Measurements from ENCODE around the gene CCR4. TPM values are rescaled to one million over a fixed set of nuclear protein-coding genes. Genes with fewer than 3 reads are reported as not detected.
"Not testable (repeated sequence)": the region's sequence is repeated elsewhere in the genome, so short reads cannot be mapped to it uniquely, and the experiment has no call there.

Gene CCR4
- polyA plus RNA-seq (2013, experiment 1 of 2): 0.01 TPM
- polyA plus RNA-seq (2013, experiment 2 of 2): 0.04 TPM

DNA sequence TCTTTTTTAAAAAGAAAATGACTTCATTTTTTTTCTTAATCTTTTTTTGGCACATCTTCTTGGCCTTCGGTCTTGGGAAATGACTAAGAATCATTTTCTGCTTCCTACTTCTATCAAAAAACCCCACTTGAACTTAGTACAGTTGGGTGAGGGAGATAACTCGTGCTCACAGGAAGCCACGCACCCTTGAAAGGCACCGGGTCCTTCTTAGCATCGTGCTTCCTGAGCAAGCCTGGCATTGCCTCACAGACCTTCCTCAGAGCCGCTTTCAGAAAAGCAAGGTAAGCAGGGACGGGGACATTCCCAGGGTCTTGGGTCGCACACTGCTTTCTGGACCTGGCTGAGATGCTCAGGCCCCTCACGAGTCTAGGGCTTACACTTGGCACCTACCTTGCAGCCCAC is at the start of gene CCR4:
Gene CCR4, plus strand, starts transcription at position 235 of the 402 bp plus-strand sequence. CDS start 1,779 bp downstream, outside the sequence.
- Histone ChIP-seq H3K18ac (ENCODE audit: low read length) (no peak within 1 kb of the TSS), H3K56ac (ENCODE audit: low read length) (no peak within 1 kb of the TSS), H3K36me3 (ENCODE audit: control insufficient read depth, insufficient read depth, low read length) (no peaks in the 10 kb centered on the region), H2BK120ac (ENCODE audit: low read depth, low read length) (no peak within 1 kb of the TSS), H3K23ac (ENCODE audit: low read length) (no peak within 1 kb of the TSS), H4K8ac (ENCODE audit: low read depth, low read length) (no peak within 1 kb of the TSS), H4K5ac (ENCODE audit: low read length) (no peak within 1 kb of the TSS), H3K79me2 (ENCODE audit: control insufficient read depth, insufficient read depth, low read length) (no peaks in the 10 kb centered on the region), H3K79me1 (ENCODE audit: low read length) (no peaks in the 10 kb centered on the region), H3K27ac (ENCODE audit: low read depth, low read length) (no peak within 1 kb of the TSS), H3K9ac (ENCODE audit: low read length) (no peak within 1 kb of the TSS), H3K4me1 (ENCODE audit: control insufficient read depth, low read depth, low read length) (no peaks in the 10 kb centered on the region), H3K4me2 (ENCODE audit: low read length) (no peak within 1 kb of the TSS), H2BK15ac (replicated peaks; ENCODE audit: low read depth) (no peak within 1 kb of the TSS), H3K27me3 (ENCODE audit: insufficient read depth, low read length, poor library complexity) (no peaks in the 10 kb centered on the region), H3K4me3 (ENCODE audit: low read length) (no peak within 1 kb of the TSS), H3K4ac (ENCODE audit: low read depth, low read length) (no peak within 1 kb of the TSS), H2BK5ac (ENCODE audit: low read length) (no peak within 1 kb of the TSS), H2AK5ac (ENCODE audit: low read length) (no peak within 1 kb of the TSS)
- DNase-seq: no peak
- no CpG with 5 or more reads among the region's 9 CpGs for WGBS (ENCODE audit: extremely low coverage, insufficient coverage, low lambda C conversion rate)

GRCh38 chr3:32902887-32903371 is 48.5 kb upstream of the CCR4 start:
- not testable (repeated sequence) for H3K36me3 ChIP-seq (ENCODE audit: control insufficient read depth, insufficient read depth, low read length); H3K23ac ChIP-seq (ENCODE audit: low read length); H3K79me2 ChIP-seq (ENCODE audit: control insufficient read depth, insufficient read depth, low read length); H2BK5ac ChIP-seq (ENCODE audit: low read length); H3K79me1 ChIP-seq (ENCODE audit: low read length); H3K27ac ChIP-seq (ENCODE audit: low read depth, low read length); H3K4me3 ChIP-seq (ENCODE audit: low read length); H4K8ac ChIP-seq (ENCODE audit: low read depth, low read length); H3K9ac ChIP-seq (ENCODE audit: low read length); H2BK15ac ChIP-seq (replicated peaks; ENCODE audit: low read depth); H3K18ac ChIP-seq (ENCODE audit: low read length); H3K4me1 ChIP-seq (ENCODE audit: control insufficient read depth, low read depth, low read length); H3K27me3 ChIP-seq (ENCODE audit: insufficient read depth, low read length, poor library complexity); H3K4me2 ChIP-seq (ENCODE audit: low read length); H3K56ac ChIP-seq (ENCODE audit: low read length); H2BK120ac ChIP-seq (ENCODE audit: low read depth, low read length); H3K4ac ChIP-seq (ENCODE audit: low read depth, low read length); H4K5ac ChIP-seq (ENCODE audit: low read length); H2AK5ac ChIP-seq (ENCODE audit: low read length)
- WGBS (ENCODE audit: extremely low coverage, insufficient coverage, low lambda C conversion rate): no CpG with 5 or more reads among the region's 31 CpGs
- DNase-seq: peak; percentile 74

DNA sequence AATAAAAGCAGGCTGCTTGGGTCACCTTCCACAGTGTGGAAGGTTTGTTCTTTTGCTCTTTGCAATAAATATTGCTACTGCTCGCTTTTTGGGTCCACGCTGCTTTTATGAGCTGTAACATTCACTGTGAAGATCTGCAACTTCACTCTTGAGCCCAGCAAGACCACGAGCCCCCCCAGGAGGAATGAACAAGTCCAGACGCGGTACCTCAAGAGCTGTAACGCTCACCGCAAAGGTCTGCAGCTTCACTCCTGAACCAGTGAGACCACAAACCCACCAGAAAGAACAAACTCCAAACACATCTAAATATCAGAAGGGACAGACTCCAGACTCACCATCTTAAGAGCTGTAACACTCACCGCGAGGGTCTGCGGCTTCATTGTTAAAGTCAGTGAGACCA is 47.5 kb upstream of the CCR4 start:
- Histone ChIP-seq H3K27ac (ENCODE audit: low read depth, low read length) (no peak overlapping the region), H3K56ac (ENCODE audit: low read length) (no peak overlapping the region), H3K9ac (ENCODE audit: low read length) (no peak overlapping the region), H3K4me1 (ENCODE audit: control insufficient read depth, low read depth, low read length) (no peaks in the 10 kb centered on the region), H3K4me3 (ENCODE audit: low read length) (no peak overlapping the region), H2BK5ac (ENCODE audit: low read length) (no peak overlapping the region), H3K79me2 (ENCODE audit: control insufficient read depth, insufficient read depth, low read length) (no peaks in the 10 kb centered on the region), H2BK120ac (ENCODE audit: low read depth, low read length) (no peak overlapping the region), H3K4me2 (ENCODE audit: low read length) (no peak overlapping the region), H4K8ac (ENCODE audit: low read depth, low read length) (no peak overlapping the region), H2BK15ac (replicated peaks; ENCODE audit: low read depth) (no peak overlapping the region), H3K4ac (ENCODE audit: low read depth, low read length) (peak overlapping the region; percentile 68), H3K23ac (ENCODE audit: low read length) (no peak overlapping the region), H3K27me3 (ENCODE audit: insufficient read depth, low read length, poor library complexity) (no peaks in the 10 kb centered on the region), H3K79me1 (ENCODE audit: low read length) (no peaks in the 10 kb centered on the region), H3K36me3 (ENCODE audit: control insufficient read depth, insufficient read depth, low read length) (peaks cover 1% of the 10 kb centered on the region), H2AK5ac (ENCODE audit: low read length) (no peak overlapping the region), H3K18ac (ENCODE audit: low read length) (peak overlapping the region; percentile 80), H4K5ac (ENCODE audit: low read length) (no peak overlapping the region)
- no CpG with 5 or more reads among the region's 10 CpGs for WGBS (ENCODE audit: extremely low coverage, insufficient coverage, low lambda C conversion rate)
- DNase-seq: no peak

- Histone ChIP-seq H4K8ac (ENCODE audit: low read depth, low read length) (no peak overlapping the region), H3K79me1 (ENCODE audit: low read length) (no peaks in the 10 kb centered on the region), H3K4me2 (ENCODE audit: low read length) (no peak overlapping the region), H3K4ac (ENCODE audit: low read depth, low read length) (no peak overlapping the region), H3K79me2 (ENCODE audit: control insufficient read depth, insufficient read depth, low read length) (no peaks in the 10 kb centered on the region), H2BK120ac (ENCODE audit: low read depth, low read length) (no peak overlapping the region), H3K56ac (ENCODE audit: low read length) (no peak overlapping the region), H3K23ac (ENCODE audit: low read length) (no peak overlapping the region), H3K18ac (ENCODE audit: low read length) (no peak overlapping the region), H3K9ac (ENCODE audit: low read length) (no peak overlapping the region), H2AK5ac (ENCODE audit: low read length) (no peak overlapping the region), H3K27ac (ENCODE audit: low read depth, low read length) (no peak overlapping the region), H3K36me3 (ENCODE audit: control insufficient read depth, insufficient read depth, low read length) (no peaks in the 10 kb centered on the region), H3K27me3 (ENCODE audit: insufficient read depth, low read length, poor library complexity) (no peaks in the 10 kb centered on the region), H2BK5ac (ENCODE audit: low read length) (no peak overlapping the region), H3K4me1 (ENCODE audit: control insufficient read depth, low read depth, low read length) (no peaks in the 10 kb centered on the region), H3K4me3 (ENCODE audit: low read length) (no peak overlapping the region), H4K5ac (ENCODE audit: low read length) (no peak overlapping the region), H2BK15ac (replicated peaks; ENCODE audit: low read depth) (no peak overlapping the region)
- DNase-seq: no peak
- WGBS (ENCODE audit: extremely low coverage, insufficient coverage, low lambda C conversion rate): no CpG with 5 or more reads among the region's 3 CpGs
Measured at GRCh38 chr3:32909999-32910398, 41.4 kb upstream of the CCR4 start.

GRCh38 chr3:32910954-32911353 is 40.5 kb upstream of the CCR4 start:
- Histone ChIP-seq H3K36me3 (ENCODE audit: control insufficient read depth, insufficient read depth, low read length) (no peaks in the 10 kb centered on the region), H4K8ac (ENCODE audit: low read depth, low read length) (no peak overlapping the region), H3K23ac (ENCODE audit: low read length) (no peak overlapping the region), H3K18ac (ENCODE audit: low read length) (no peak overlapping the region), H2BK120ac (ENCODE audit: low read depth, low read length) (no peak overlapping the region), H3K79me1 (ENCODE audit: low read length) (no peaks in the 10 kb centered on the region), H2AK5ac (ENCODE audit: low read length) (no peak overlapping the region), H3K27me3 (ENCODE audit: insufficient read depth, low read length, poor library complexity) (no peaks in the 10 kb centered on the region), H3K27ac (ENCODE audit: low read depth, low read length) (no peak overlapping the region), H2BK5ac (ENCODE audit: low read length) (no peak overlapping the region), H3K4me2 (ENCODE audit: low read length) (no peak overlapping the region), H3K9ac (ENCODE audit: low read length) (no peak overlapping the region), H3K4me3 (ENCODE audit: low read length) (no peak overlapping the region), H3K4ac (ENCODE audit: low read depth, low read length) (no peak overlapping the region), H2BK15ac (replicated peaks; ENCODE audit: low read depth) (no peak overlapping the region), H3K4me1 (ENCODE audit: control insufficient read depth, low read depth, low read length) (no peaks in the 10 kb centered on the region), H3K56ac (ENCODE audit: low read length) (no peak overlapping the region), H4K5ac (ENCODE audit: low read length) (no peak overlapping the region), H3K79me2 (ENCODE audit: control insufficient read depth, insufficient read depth, low read length) (no peaks in the 10 kb centered on the region)
- DNase-seq: no peak
- WGBS (ENCODE audit: extremely low coverage, insufficient coverage, low lambda C conversion rate): no CpG with 5 or more reads among the region's 2 CpGs

GRCh38 chr3:32912046-32912445 is 39.4 kb upstream of the CCR4 start:
- Histone ChIP-seq H2BK5ac (ENCODE audit: low read length) (no peak overlapping the region), H3K4ac (ENCODE audit: low read depth, low read length) (no peak overlapping the region), H3K18ac (ENCODE audit: low read length) (no peak overlapping the region), H2BK120ac (ENCODE audit: low read depth, low read length) (no peak overlapping the region), H3K4me2 (ENCODE audit: low read length) (no peak overlapping the region), H2AK5ac (ENCODE audit: low read length) (no peak overlapping the region), H3K4me1 (ENCODE audit: control insufficient read depth, low read depth, low read length) (no peaks in the 10 kb centered on the region), H3K27me3 (ENCODE audit: insufficient read depth, low read length, poor library complexity) (no peaks in the 10 kb centered on the region), H3K27ac (ENCODE audit: low read depth, low read length) (no peak overlapping the region), H3K23ac (ENCODE audit: low read length) (no peak overlapping the region), H2BK15ac (replicated peaks; ENCODE audit: low read depth) (no peak overlapping the region), H3K4me3 (ENCODE audit: low read length) (no peak overlapping the region), H4K8ac (ENCODE audit: low read depth, low read length) (no peak overlapping the region), H3K79me2 (ENCODE audit: control insufficient read depth, insufficient read depth, low read length) (no peaks in the 10 kb centered on the region), H4K5ac (ENCODE audit: low read length) (no peak overlapping the region), H3K79me1 (ENCODE audit: low read length) (no peaks in the 10 kb centered on the region), H3K9ac (ENCODE audit: low read length) (no peak overlapping the region), H3K36me3 (ENCODE audit: control insufficient read depth, insufficient read depth, low read length) (no peaks in the 10 kb centered on the region), H3K56ac (ENCODE audit: low read length) (no peak overlapping the region)
- WGBS (ENCODE audit: extremely low coverage, insufficient coverage, low lambda C conversion rate): no CpG with 5 or more reads among the region's 1 CpG
- no peak for DNase-seq
